H1 (cell line): Measurements from ENCODE around the gene TRDN.

Experiments
- ATF2 ChIP-seq: IDR thresholded peaks from 2 replicates; pipeline ENCODE4 v1.6.1; 2012; ENCODE audit warnings: low read length, inconsistent platforms
- CREB1 ChIP-seq: IDR thresholded peaks from 2 replicates; pipeline ENCODE4 v1.6.1; 2012; ENCODE audit warnings: inconsistent platforms
- CTCF ChIP-seq, 3 experiments: IDR thresholded peaks; 1 replicate in 2 of 3; 2 replicates in 1 of 3; pipeline versions ENCODE4 v1.5.1 to v1.6.1; 2011; ENCODE audit warnings: low read length in 3 of 3, mild to moderate bottlenecking in 3 of 3, inconsistent platforms in 2 of 3, low read depth in 1 of 3, moderate library complexity in 1 of 3; ENCODE audit not compliant: insufficient read depth in 1 of 3; ENCODE audit errors: control extremely low read depth in 1 of 3
- EGR1 ChIP-seq: IDR thresholded peaks from 2 replicates; pipeline ENCODE4 v1.6.1; 2011; ENCODE audit warnings: low read depth, low read length, borderline replicate concordance
- JUND ChIP-seq: IDR thresholded peaks from 2 replicates; pipeline ENCODE4 v1.6.1; 2011; ENCODE audit warnings: mild to moderate bottlenecking, improper control_type of control experiment, low read length
- POLR2A ChIP-seq, 2 experiments: IDR thresholded peaks; 1 replicate in 1 of 2; 2 replicates in 1 of 2; pipeline ENCODE4 v1.6.1; 2011; ENCODE audit warnings: low read depth in 2 of 2, low read length in 2 of 2, mild to moderate bottlenecking in 2 of 2; ENCODE audit errors: control extremely low read depth in 1 of 2
- POLR2AphosphoS5 ChIP-seq: IDR thresholded peaks from 2 replicates; pipeline ENCODE4 v1.6.1; 2011; ENCODE audit warnings: low read depth, low read length
- RXRA ChIP-seq: IDR thresholded peaks from 2 replicates; pipeline ENCODE4 v1.6.1; 2011; ENCODE audit warnings: low read depth, mild to moderate bottlenecking, low read length, moderate library complexity; ENCODE audit not compliant: insufficient read depth
- SIN3A ChIP-seq, 2 experiments: IDR thresholded peaks in 1 of 2; conservative IDR thresholded peaks in 1 of 2; 2 replicates each; pipeline ENCODE4 v1.6.1; 2011 to 2012; ENCODE audit warnings: low read length in 2 of 2, improper control_type of control experiment in 1 of 2, low read depth in 1 of 2, mild to moderate bottlenecking in 1 of 2
- SP2 ChIP-seq: IDR thresholded peaks from 2 replicates; pipeline ENCODE4 v1.6.1; 2012; ENCODE audit warnings: mild to moderate bottlenecking, low read length, inconsistent platforms
- SRF ChIP-seq: IDR thresholded peaks from 2 replicates; pipeline ENCODE4 v1.6.1; 2011; ENCODE audit warnings: mild to moderate bottlenecking, low read depth, low read length, moderate library complexity

DNA sequence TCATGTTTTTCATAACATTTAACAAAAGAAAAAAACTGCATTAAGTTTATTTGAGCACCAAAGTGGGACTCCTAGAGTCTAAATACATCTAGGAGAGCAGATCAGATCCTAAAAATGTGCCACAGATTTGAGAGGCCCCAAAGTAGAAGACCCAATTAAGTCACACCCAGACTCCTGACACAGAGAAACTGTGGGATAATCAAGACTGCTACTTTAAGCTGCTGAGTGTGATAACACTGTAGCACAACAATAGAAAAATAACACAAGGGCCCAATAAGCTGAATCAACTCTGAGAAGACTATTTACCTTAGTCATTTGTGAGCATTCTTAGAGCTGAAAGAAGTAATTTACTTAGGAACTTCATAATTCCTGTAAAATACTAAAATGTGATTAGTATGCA is 26.0 kb downstream of the TRDN start:
- TF ChIP-seq CTCF (IDR thresholded peaks at IDR 0.05; ENCODE audit: control extremely low read depth in 1 of 3, insufficient read depth in 1 of 3, low read depth in 1 of 3, low read length in 3 of 3), result no peak
- no peak for TF ChIP-seq POLR2AphosphoS5
- no peak for TF ChIP-seq CREB1
- TF ChIP-seq SP2, result no peak
- no peak for TF ChIP-seq JUND
- TF ChIP-seq SRF, result no peak
- no peak for TF ChIP-seq EGR1
- TF ChIP-seq ATF2, result no peak
- no peak for TF ChIP-seq POLR2A (IDR thresholded peaks at IDR 0.05; ENCODE audit: control extremely low read depth in 1 of 2, low read depth in 2 of 2, low read length in 2 of 2)
- no peak for TF ChIP-seq RXRA
- TF ChIP-seq SIN3A (conservative IDR thresholded peaks at IDR 0.05 in 1 of 2, IDR thresholded peaks at IDR 0.05 in 1 of 2; ENCODE audit: low read depth in 1 of 2, low read length in 2 of 2), result no peak
